ENCODE results near the gene SLC10A6.

Gene SLC10A6

GRCh38 chr4:86809809-86810208 is 39.4 kb downstream of the SLC10A6 start:
- Histone ChIP-seq H3K4me2 (ENCODE audit: low read depth, low read length) (no peak overlapping the region), H3K9me3 (replicated peaks; ENCODE audit: insufficient read depth, low read length) (no peaks in the 10 kb centered on the region), H3K27ac (ENCODE audit: low read length) (no peak overlapping the region), H3K4me3 (ENCODE audit: low read length) (no peak overlapping the region), H3K79me2 (ENCODE audit: low read length) (no peaks in the 10 kb centered on the region), H3K36me3 (replicated peaks; ENCODE audit: insufficient read depth, low read length) (no peaks in the 10 kb centered on the region), H3F3A (ENCODE audit: insufficient read depth, low read length) (no peaks in the 10 kb centered on the region), H4K20me1 (ENCODE audit: insufficient read depth, low read length) (no peaks in the 10 kb centered on the region), H3K9me2 (replicated peaks; ENCODE audit: insufficient read depth, low read length) (no peaks in the 10 kb centered on the region), H3K27me3 (replicated peaks; ENCODE audit: insufficient read depth, low read length) (no peaks in the 10 kb centered on the region), H2AFZ (ENCODE audit: low read length) (no peak overlapping the region), H3K4me1 (ENCODE audit: low read length) (no peaks in the 10 kb centered on the region), H3K9ac (ENCODE audit: low read length) (no peak overlapping the region)
- TF ChIP-seq CTCF (IDR thresholded peaks at IDR 0.05; ENCODE audit: low read length) = no peak
- TF ChIP-seq EZH2phosphoT487 (IDR thresholded peaks at IDR 0.05; ENCODE audit: low read length) = no peak
- no peak for TF ChIP-seq EZH2 (optimal IDR thresholded peaks at IDR 0.05; ENCODE audit: low read depth, low read length)
- no peak for DNase-seq

GRCh38 chr4:86791126-86791525 is 58.1 kb downstream of the SLC10A6 start:
- no peaks in the 10 kb centered on the region for H3K27me3 ChIP-seq (replicated peaks; ENCODE audit: insufficient read depth, low read length)
- no peaks in the 10 kb centered on the region for H3K9me2 ChIP-seq (replicated peaks; ENCODE audit: insufficient read depth, low read length)
- no peaks in the 10 kb centered on the region for H3K36me3 ChIP-seq (replicated peaks; ENCODE audit: insufficient read depth, low read length)
- no peak overlapping the region for H3K4me2 ChIP-seq (ENCODE audit: low read depth, low read length)
- no peak overlapping the region for H3K9ac ChIP-seq (ENCODE audit: low read length)
- H3K4me1 ChIP-seq (ENCODE audit: low read length) = no peaks in the 10 kb centered on the region
- H3K79me2 ChIP-seq (ENCODE audit: low read length) = no peaks in the 10 kb centered on the region
- H3K9me3 ChIP-seq (replicated peaks; ENCODE audit: insufficient read depth, low read length) = no peaks in the 10 kb centered on the region
- H2AFZ ChIP-seq (ENCODE audit: low read length) = no peak overlapping the region
- no peaks in the 10 kb centered on the region for H4K20me1 ChIP-seq (ENCODE audit: insufficient read depth, low read length)
- no peak overlapping the region for H3K4me3 ChIP-seq (ENCODE audit: low read length)
- TF ChIP-seq CTCF (IDR thresholded peaks at IDR 0.05; ENCODE audit: low read length) = no peak
- TF ChIP-seq EZH2phosphoT487 (IDR thresholded peaks at IDR 0.05; ENCODE audit: low read length) = no peak
- no peak for TF ChIP-seq EZH2 (optimal IDR thresholded peaks at IDR 0.05; ENCODE audit: low read depth, low read length)
- DNase-seq = no peak
- no peaks in the 10 kb centered on the region for H3F3A ChIP-seq (ENCODE audit: insufficient read depth, low read length)
- H3K27ac ChIP-seq (ENCODE audit: low read length) = no peak overlapping the region

DNA sequence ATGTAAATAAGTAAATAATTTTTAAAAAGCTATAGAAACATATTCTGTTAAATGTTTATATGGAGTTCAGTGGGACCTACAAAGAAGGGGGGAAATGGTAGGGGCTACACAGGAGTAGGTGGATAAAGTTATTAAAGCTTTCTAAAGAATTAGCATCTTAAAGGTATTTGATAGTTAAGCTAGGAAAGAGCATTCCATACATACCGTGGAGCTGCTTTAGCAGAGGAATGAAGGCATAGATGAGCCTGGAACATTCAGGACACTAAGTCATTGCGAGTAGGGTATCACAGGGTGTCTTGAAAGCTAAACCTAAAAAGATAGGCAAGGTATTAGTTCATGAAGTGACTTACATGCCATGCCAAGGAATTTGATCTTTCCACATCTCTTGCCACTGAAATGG is 60.4 kb downstream of the SLC10A6 start:
- no peak overlapping the region for H3K9ac ChIP-seq (ENCODE audit: low read length)
- no peaks in the 10 kb centered on the region for H3K27me3 ChIP-seq (replicated peaks; ENCODE audit: insufficient read depth, low read length)
- no peak overlapping the region for H2AFZ ChIP-seq (ENCODE audit: low read length)
- no peak for DNase-seq
- no peaks in the 10 kb centered on the region for H3K9me3 ChIP-seq (replicated peaks; ENCODE audit: insufficient read depth, low read length)
- H3K9me2 ChIP-seq (replicated peaks; ENCODE audit: insufficient read depth, low read length) = no peaks in the 10 kb centered on the region
- H3F3A ChIP-seq (ENCODE audit: insufficient read depth, low read length) = no peaks in the 10 kb centered on the region
- H3K4me1 ChIP-seq (ENCODE audit: low read length) = no peaks in the 10 kb centered on the region
- no peak overlapping the region for H3K4me3 ChIP-seq (ENCODE audit: low read length)
- H4K20me1 ChIP-seq (ENCODE audit: insufficient read depth, low read length) = no peaks in the 10 kb centered on the region
- no peak overlapping the region for H3K27ac ChIP-seq (ENCODE audit: low read length)
- TF ChIP-seq EZH2phosphoT487 (IDR thresholded peaks at IDR 0.05; ENCODE audit: low read length) (no peak), EZH2 (optimal IDR thresholded peaks at IDR 0.05; ENCODE audit: low read depth, low read length) (no peak), CTCF (IDR thresholded peaks at IDR 0.05; ENCODE audit: low read length) (no peak)
- H3K79me2 ChIP-seq (ENCODE audit: low read length) = no peaks in the 10 kb centered on the region
- no peaks in the 10 kb centered on the region for H3K36me3 ChIP-seq (replicated peaks; ENCODE audit: insufficient read depth, low read length)
- H3K4me2 ChIP-seq (ENCODE audit: low read depth, low read length) = no peak overlapping the region
